Activated CD8-positive, alpha-beta T cell treated with anti-CD3 and anti-CD28 coated beads for 36 hours (primary cell): ENCODE data around the gene OPN1MW3. TPM values are rescaled to one million over a fixed set of nuclear protein-coding genes. Genes with fewer than 3 reads are reported as not detected.

ENCODE experiments used
- ATAC-seq: fragments of 200-7000 bp; cut with Tn5 transposase; one replicate; pipeline ENCODE4 v1.10.0; 2021; ENCODE audit warnings: mild to moderate bottlenecking, moderate library complexity
- CTCF ChIA-PET: fragments of 350-600 bp; sonication (Branson Sonifier 250); formaldehyde crosslinking; loops from one replicate; lab custom pipeline; 2021; ENCODE audit warnings: antibody characterized with exemption; lab: Charles Lee
- POLR2A ChIA-PET: fragments of 350-600 bp; sonication (Branson Sonifier 250); formaldehyde crosslinking; loops from one replicate; lab custom pipeline; 2021; ENCODE audit warnings: antibody characterized with exemption; lab: Charles Lee
- DNase-seq: peaks from one replicate; pipeline ENCODE4 v3.0.0-alpha.2; 2020
- H3K27ac Mint-ChIP-seq: one replicate; pipeline ENCODE4 v1.8.0; 2021; ENCODE audit warnings: mild to moderate bottlenecking, mixed read lengths
- H3K27me3 Mint-ChIP-seq: one replicate; pipeline ENCODE4 v1.8.0; 2021; ENCODE audit warnings: mixed read lengths
- H3K36me3 Mint-ChIP-seq: one replicate; pipeline ENCODE4 v1.8.0; 2021; ENCODE audit warnings: low read depth, mixed read lengths
- H3K4me1 Mint-ChIP-seq: one replicate; pipeline ENCODE4 v1.8.0; 2021; ENCODE audit warnings: low read depth, mixed read lengths
- H3K4me3 Mint-ChIP-seq: one replicate; pipeline ENCODE4 v1.8.0; 2021; ENCODE audit warnings: mild to moderate bottlenecking, moderate library complexity, mixed read lengths
- H3K9me3 Mint-ChIP-seq: one replicate; pipeline ENCODE4 v1.8.0; 2021; ENCODE audit warnings: mixed read lengths
- CTCF ChIP-seq: fragments of 200-600 bp; IDR thresholded peaks from one replicate; pipeline ENCODE4 v1.8.0; 2022; ENCODE audit warnings: antibody characterized with exemption, mild to moderate bottlenecking
- intact Hi-C: fragments of 100-400 bp; cut with micrococcal nuclease; formaldehyde crosslinking; loops from one replicate; pipeline ENCODE4 v1.10.0; 2022
- total RNA-seq, 2 experiments: library from RNA; stranded (reverse); gene quantifications; one replicate each; pipeline ENCODE4 v1.2.3, GENCODE V29; 2021

OPN1MW3 gene
- total RNA-seq, 2 experiments from 2014 or later: not detected

- intact Hi-C loops: no loop called here
- TF ChIP-seq CTCF: no peak
- DNase-seq (no peak), ATAC-seq (no peak)
- no peak overlapping the region for H3K27ac Mint-ChIP-seq
- H3K4me3 Mint-ChIP-seq: no peak overlapping the region
- H3K4me1 Mint-ChIP-seq: peaks cover 13% of the 10 kb centered on the region
- H3K27me3 Mint-ChIP-seq: no peaks in the 10 kb centered on the region
- no peaks in the 10 kb centered on the region for H3K36me3 Mint-ChIP-seq
- CTCF ChIA-PET: no interaction called here
- POLR2A ChIA-PET: no interaction called here
- no peaks in the 10 kb centered on the region for H3K9me3 Mint-ChIP-seq
Measured at GRCh38 chrX:154303476-154303875, 46.1 kb downstream of the OPN1MW3 start.

- ChIA-PET CTCF (no interaction called here), POLR2A (no interaction called here)
- Mint-ChIP-seq H3K4me3 (no peak overlapping the region), H3K27me3 (no peaks in the 10 kb centered on the region), H3K27ac (no peak overlapping the region), H3K36me3 (no peaks in the 10 kb centered on the region), H3K4me1 (peaks cover 18% of the 10 kb centered on the region), H3K9me3 (no peaks in the 10 kb centered on the region)
- intact Hi-C loops: no loop called here
- ATAC-seq (no peak), DNase-seq (no peak)
- no peak for TF ChIP-seq CTCF
Measured at GRCh38 chrX:154304846-154305245, 47.5 kb downstream of the OPN1MW3 start.

GRCh38 chrX:154305541-154306205 lies 48.3 kb downstream of the OPN1MW3 start:
- DNase-seq: no peak
- Mint-ChIP-seq H3K27ac (no peak overlapping the region), H3K27me3 (no peaks in the 10 kb centered on the region), H3K4me3 (no peak overlapping the region), H3K9me3 (no peaks in the 10 kb centered on the region), H3K4me1 (peaks cover 20% of the 10 kb centered on the region), H3K36me3 (no peaks in the 10 kb centered on the region)
- intact Hi-C loops: no loop called here
- no peak for TF ChIP-seq CTCF
- POLR2A ChIA-PET: no interaction called here
- no peak for ATAC-seq
- CTCF ChIA-PET: no interaction called here

- Mint-ChIP-seq H3K27ac (no peak overlapping the region), H3K4me3 (no peak overlapping the region), H3K36me3 (no peaks in the 10 kb centered on the region), H3K9me3 (no peaks in the 10 kb centered on the region), H3K27me3 (no peaks in the 10 kb centered on the region), H3K4me1 (peaks cover 35% of the 10 kb centered on the region)
- ChIA-PET POLR2A (no interaction called here), CTCF (no interaction called here)
- ATAC-seq (no peak), DNase-seq (no peak)
- no peak for TF ChIP-seq CTCF
- intact Hi-C loops: no loop called here
Measured at GRCh38 chrX:154307202-154307601, 49.8 kb downstream of the OPN1MW3 start.

- ChIA-PET CTCF (interaction anchor here (0.8 to 1.6 kb wide), 6 partner anchors 9 to 173 kb away, joined by 3 to 10 read pairs (median 4); no protein-coding TSS in a partner anchor), POLR2A (interaction anchor here (0.7 kb wide), 1 partner anchor 10 kb away, joined by 3 read pairs; no protein-coding TSS in a partner anchor)
- no peak overlapping the region for H3K4me3 Mint-ChIP-seq
- no peaks in the 10 kb centered on the region for H3K27me3 Mint-ChIP-seq
- peaks cover 45% of the 10 kb centered on the region for H3K4me1 Mint-ChIP-seq
- peak overlapping the region; percentile 53 for H3K27ac Mint-ChIP-seq
- peak; percentile 71 for TF ChIP-seq CTCF
- H3K9me3 Mint-ChIP-seq: no peaks in the 10 kb centered on the region
- ATAC-seq: peak; percentile 72
- intact Hi-C loops: no loop called here
- H3K36me3 Mint-ChIP-seq: no peaks in the 10 kb centered on the region
- peak; percentile 90 for DNase-seq
Measured at GRCh38 chrX:154308108-154308946, 50.9 kb downstream of the OPN1MW3 start.
